Ammon's horn (tissue), 1 donor: ENCODE data around the gene TNFAIP8L1.

Experiments
- DNase-seq: peaks from one replicate; pipeline ENCODE4 v3.0.0-alpha.2; 2016; ENCODE audit warnings: low spot score

Gene TNFAIP8L1

GRCh38 chr19:4702764-4703163, 63.4 kb downstream of the TNFAIP8L1 start:
- no peak for DNase-seq

- DNase-seq = no peak
These were observed 64.5 kb downstream of the TNFAIP8L1 start for GRCh38 chr19:4703671-4704316.

- DNase-seq = no peak
These were observed 65.0 kb downstream of the TNFAIP8L1 start for GRCh38 chr19:4704317-4704673.
